Neural progenitor cell (in vitro differentiated cells): Measurements from ENCODE around the gene PADI4.

Source experiments
- EZH2 ChIP-seq: fragments of 200-600 bp; sonication (generic); IDR thresholded peaks from 2 replicates; pipeline ENCODE4 v1.6.1; 2017; ENCODE audit warnings: antibody characterized with exemption, mild to moderate bottlenecking, moderate library complexity
- TF ChIP-seq, protein P1 (sequence below): fragments of 200-600 bp; sonication (generic); IDR thresholded peaks from 2 replicates; pipeline ENCODE4 v1.5.1; 2017; ENCODE audit warnings: antibody characterized with exemption, mild to moderate bottlenecking

- TF ChIP-seq, protein P1, sequence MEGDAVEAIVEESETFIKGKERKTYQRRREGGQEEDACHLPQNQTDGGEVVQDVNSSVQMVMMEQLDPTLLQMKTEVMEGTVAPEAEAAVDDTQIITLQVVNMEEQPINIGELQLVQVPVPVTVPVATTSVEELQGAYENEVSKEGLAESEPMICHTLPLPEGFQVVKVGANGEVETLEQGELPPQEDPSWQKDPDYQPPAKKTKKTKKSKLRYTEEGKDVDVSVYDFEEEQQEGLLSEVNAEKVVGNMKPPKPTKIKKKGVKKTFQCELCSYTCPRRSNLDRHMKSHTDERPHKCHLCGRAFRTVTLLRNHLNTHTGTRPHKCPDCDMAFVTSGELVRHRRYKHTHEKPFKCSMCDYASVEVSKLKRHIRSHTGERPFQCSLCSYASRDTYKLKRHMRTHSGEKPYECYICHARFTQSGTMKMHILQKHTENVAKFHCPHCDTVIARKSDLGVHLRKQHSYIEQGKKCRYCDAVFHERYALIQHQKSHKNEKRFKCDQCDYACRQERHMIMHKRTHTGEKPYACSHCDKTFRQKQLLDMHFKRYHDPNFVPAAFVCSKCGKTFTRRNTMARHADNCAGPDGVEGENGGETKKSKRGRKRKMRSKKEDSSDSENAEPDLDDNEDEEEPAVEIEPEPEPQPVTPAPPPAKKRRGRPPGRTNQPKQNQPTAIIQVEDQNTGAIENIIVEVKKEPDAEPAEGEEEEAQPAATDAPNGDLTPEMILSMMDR: no peak
- TF ChIP-seq EZH2: no peak
These were observed 47.9 kb downstream of the PADI4 start for GRCh38 chr1:17355898-17356297.
